ENCODE data around the gene SKIDA1. TPM values are rescaled to one million over a fixed set of nuclear protein-coding genes. Genes with fewer than 3 reads are reported as not detected.

Gene SKIDA1
- total and polyA plus RNA-seq, 12 donors, result 0.64 to 3.5 (median 2.4) TPM

- Histone ChIP-seq H3K4me3 (no peak overlapping the region), H3K9me3 (replicated peaks in 1 of 3) (no peaks in the 10 kb centered on the region), H3K27ac (no peak overlapping the region), H3K36me3 (replicated peaks in 1 of 2) (no peaks in the 10 kb centered on the region), H3K27me3 (no peaks in the 10 kb centered on the region), H3K4me1 (replicated peaks in 1 of 2) (peaks cover 0 to 6% of the 10 kb centered on the region in 2 donors)
- intact Hi-C loops (cut with DNase I), result no loop called here
- TF ChIP-seq CTCF (IDR thresholded peaks at IDR 0.05) (no peak), POLR2A (IDR thresholded peaks at IDR 0.05) (no peak)
- no peak for DNase-seq
- WGBS, 4 donors, result 88 to 97% (median 95%) methylated on average over 4 to 5 of the region's 5 CpGs
Measured at GRCh38 chr10:21501091-21501490, 24.4 kb downstream of the SKIDA1 start.

GRCh38 chr10:21500578-21500910 is 24.9 kb downstream of the SKIDA1 start:
- peaks cover 0 to 6% of the 10 kb centered on the region in 2 donors for H3K4me1 ChIP-seq (replicated peaks in 1 of 2)
- WGBS, 4 donors, result 70 to 81% (median 76%) methylated on average over 13 to 14 of the region's 14 CpGs
- DNase-seq, result no peak
- H3K36me3 ChIP-seq (replicated peaks in 1 of 2), result no peaks in the 10 kb centered on the region
- intact Hi-C loops (cut with DNase I), result no loop called here
- peak overlapping the region in 1 of 4 donors; percentile 37 for H3K4me3 ChIP-seq
- H3K9me3 ChIP-seq (replicated peaks in 1 of 3), result no peaks in the 10 kb centered on the region
- no peak overlapping the region for H3K27ac ChIP-seq
- TF ChIP-seq POLR2A (IDR thresholded peaks at IDR 0.05) (no peak), CTCF (IDR thresholded peaks at IDR 0.05) (no peak)
- no peaks in the 10 kb centered on the region for H3K27me3 ChIP-seq

- Histone ChIP-seq H3K27ac (no peak overlapping the region), H3K36me3 (replicated peaks in 1 of 2) (no peaks in the 10 kb centered on the region), H3K27me3 (no peaks in the 10 kb centered on the region), H3K4me3 (peak overlapping the region in 1 of 4 donors; percentile 37), H3K9me3 (replicated peaks in 1 of 3) (no peaks in the 10 kb centered on the region), H3K4me1 (replicated peaks in 1 of 2) (peaks cover 2 to 6% of the 10 kb centered on the region in 2 donors)
- intact Hi-C loops (cut with DNase I), result loop anchor here (5.0 to 10.0 kb wide), 2 partner anchors 232 to 455 kb away; no protein-coding TSS in a partner anchor
- TF ChIP-seq CTCF (IDR thresholded peaks at IDR 0.05), result no peak
- TF ChIP-seq POLR2A (IDR thresholded peaks at IDR 0.05), result no peak
- DNase-seq, result no peak
- 54 to 83% (median 62%) methylated on average over 14 to 72 of the region's 72 CpGs for WGBS, 4 donors
Measured at GRCh38 chr10:21499701-21500577, 25.5 kb downstream of the SKIDA1 start.

GRCh38 chr10:21498986-21499385 is 26.5 kb downstream of the SKIDA1 start:
- no peak overlapping the region for H3K4me3 ChIP-seq
- H3K27me3 ChIP-seq, result no peaks in the 10 kb centered on the region
- H3K4me1 ChIP-seq (replicated peaks in 1 of 2), result peaks cover 4 to 6% of the 10 kb centered on the region in 2 donors
- 93 to 98% (median 97%) methylated on average over 8 of the region's 8 CpGs for WGBS, 4 donors
- H3K27ac ChIP-seq, result no peak overlapping the region
- H3K9me3 ChIP-seq (replicated peaks in 1 of 3), result no peaks in the 10 kb centered on the region
- no peaks in the 10 kb centered on the region for H3K36me3 ChIP-seq (replicated peaks in 1 of 2)
- DNase-seq, result no peak
- intact Hi-C loops (cut with DNase I), result loop anchor here (5.0 to 10.0 kb wide), 2 partner anchors 233 to 456 kb away; no protein-coding TSS in a partner anchor
- TF ChIP-seq POLR2A (IDR thresholded peaks at IDR 0.05) (no peak), CTCF (IDR thresholded peaks at IDR 0.05) (no peak)

Measured in adrenal gland (tissue), 12 donors.